ENCODE data around the gene TIMM10. TPM values are rescaled to one million over a fixed set of nuclear protein-coding genes. Genes with fewer than 3 reads are reported as not detected.
A peak's percentile ranks its signal among the peaks of the same experiment; 100 is the strongest.
"Not testable (repeated sequence)": the region's sequence is repeated elsewhere in the genome, so short reads cannot be mapped to it uniquely, and the experiment has no call there.

The TIMM10 gene
- total RNA-seq, 3 donors from 2014 or later = 25.5 to 50.1 (median 49.9) TPM

DNA sequence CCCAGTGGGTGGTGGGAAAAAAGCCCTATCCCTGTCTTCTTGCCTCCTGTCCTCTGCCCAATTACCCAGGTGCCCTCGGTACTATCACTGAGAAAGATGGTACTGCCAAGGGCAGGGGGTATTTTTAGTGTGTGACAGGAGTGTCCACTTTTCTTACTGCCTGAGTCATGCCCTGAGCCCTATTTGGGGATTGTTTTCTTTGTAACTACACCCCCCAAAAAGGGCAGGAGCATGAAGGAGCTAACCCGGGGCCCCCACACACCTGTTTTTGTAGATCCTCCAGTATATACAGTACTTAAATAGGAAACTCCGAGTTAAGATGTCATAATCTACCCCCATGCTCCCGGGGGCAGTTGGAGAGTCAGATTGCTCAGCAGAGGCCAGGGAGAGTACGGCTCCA lies 10.6 kb upstream of the TIMM10 start:
- TF ChIP-seq, protein P1, sequence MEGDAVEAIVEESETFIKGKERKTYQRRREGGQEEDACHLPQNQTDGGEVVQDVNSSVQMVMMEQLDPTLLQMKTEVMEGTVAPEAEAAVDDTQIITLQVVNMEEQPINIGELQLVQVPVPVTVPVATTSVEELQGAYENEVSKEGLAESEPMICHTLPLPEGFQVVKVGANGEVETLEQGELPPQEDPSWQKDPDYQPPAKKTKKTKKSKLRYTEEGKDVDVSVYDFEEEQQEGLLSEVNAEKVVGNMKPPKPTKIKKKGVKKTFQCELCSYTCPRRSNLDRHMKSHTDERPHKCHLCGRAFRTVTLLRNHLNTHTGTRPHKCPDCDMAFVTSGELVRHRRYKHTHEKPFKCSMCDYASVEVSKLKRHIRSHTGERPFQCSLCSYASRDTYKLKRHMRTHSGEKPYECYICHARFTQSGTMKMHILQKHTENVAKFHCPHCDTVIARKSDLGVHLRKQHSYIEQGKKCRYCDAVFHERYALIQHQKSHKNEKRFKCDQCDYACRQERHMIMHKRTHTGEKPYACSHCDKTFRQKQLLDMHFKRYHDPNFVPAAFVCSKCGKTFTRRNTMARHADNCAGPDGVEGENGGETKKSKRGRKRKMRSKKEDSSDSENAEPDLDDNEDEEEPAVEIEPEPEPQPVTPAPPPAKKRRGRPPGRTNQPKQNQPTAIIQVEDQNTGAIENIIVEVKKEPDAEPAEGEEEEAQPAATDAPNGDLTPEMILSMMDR (IDR thresholded peaks at IDR 0.05) = no peak
- ATAC-seq (no peak), DNase-seq (no peak)
- Histone ChIP-seq H3K9me3 (no peaks in the 10 kb centered on the region), H3K36me3 (ENCODE audit: low read depth) (no peaks in the 10 kb centered on the region), H3K4me1 (ENCODE audit: low read depth) (no peaks in the 10 kb centered on the region), H3K4me3 (no peak overlapping the region)
- intact Hi-C loops (cut with DNase I, micrococcal nuclease) = no loop called here

DNA sequence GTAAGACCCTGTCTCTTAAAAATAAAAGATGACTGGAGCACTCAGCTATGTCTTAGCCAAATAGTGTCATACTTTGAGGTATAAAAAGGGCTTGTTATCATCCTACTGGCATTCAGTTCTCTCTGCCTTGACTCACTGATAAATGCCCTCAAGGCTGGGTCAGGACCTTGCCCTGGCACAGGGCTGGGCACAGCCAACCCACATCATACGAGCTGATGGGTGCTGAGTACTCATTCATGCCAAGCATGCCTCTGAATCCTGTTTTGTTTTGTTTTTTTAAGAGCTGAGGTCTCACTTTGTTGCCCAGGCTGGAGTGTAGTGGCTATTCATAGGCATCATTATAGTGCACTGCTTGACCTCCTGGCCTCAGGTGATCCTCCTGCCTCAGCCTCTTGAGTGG lies 8.8 kb upstream of the TIMM10 start:
- Histone ChIP-seq H3K4me3 (no peak overlapping the region), H3K9me3 (no peaks in the 10 kb centered on the region), H3K4me1 (ENCODE audit: low read depth) (no peaks in the 10 kb centered on the region), H3K36me3 (ENCODE audit: low read depth) (no peaks in the 10 kb centered on the region)
- ATAC-seq (no peak), DNase-seq (no peak)
- intact Hi-C loops (cut with DNase I, micrococcal nuclease) = no loop called here
- TF ChIP-seq, protein P1 (IDR thresholded peaks at IDR 0.05) = no peak

DNA sequence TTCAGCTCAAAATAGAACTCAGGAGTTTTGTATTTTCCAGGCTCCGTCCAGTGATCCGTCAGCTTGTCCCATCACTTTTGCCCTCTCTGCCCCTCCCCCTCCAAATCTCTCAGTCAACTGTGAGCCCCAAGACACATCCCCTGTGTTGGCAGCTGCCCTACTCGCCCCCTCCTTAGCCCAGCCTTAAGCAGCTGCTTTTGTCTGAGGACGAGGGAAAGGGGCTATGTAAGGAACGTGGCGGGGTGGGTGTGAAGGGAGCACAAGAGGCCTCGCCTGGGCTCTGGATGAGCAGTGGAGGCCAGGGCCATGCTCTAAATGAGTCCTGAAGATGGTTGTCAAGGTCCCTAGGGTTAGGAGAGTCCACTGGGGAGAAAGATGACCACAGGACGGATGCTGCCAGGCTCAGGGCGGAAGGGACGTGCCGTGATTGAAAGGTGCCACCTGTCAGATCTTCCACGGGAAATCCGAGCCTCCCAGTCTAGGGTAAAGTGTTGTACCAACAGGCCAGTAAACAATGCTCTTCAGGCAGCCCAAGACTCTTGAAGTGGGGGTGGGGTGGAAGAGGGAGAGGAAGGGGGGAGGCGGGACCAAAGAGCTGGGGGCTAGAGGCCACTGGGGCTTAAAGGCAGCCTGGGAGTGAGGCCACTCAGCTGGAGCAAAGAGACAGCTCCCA lies 6.5 kb upstream of the TIMM10 start, which contains the start of gene SMTNL1:
TSS of gene SMTNL1 (plus strand) at position 649 of the 673 bp plus-strand sequence. CDS start 5,048 bp downstream, outside the sequence.
- no peaks in the 10 kb centered on the region for H3K4me1 ChIP-seq (ENCODE audit: low read depth)
- TF ChIP-seq, protein P1 (IDR thresholded peaks at IDR 0.05) = no peak
- ATAC-seq = no peak
- no peaks in the 10 kb centered on the region for H3K36me3 ChIP-seq (ENCODE audit: low read depth)
- no peaks in the 10 kb centered on the region for H3K9me3 ChIP-seq
- no peak within 1 kb of the TSS for H3K4me3 ChIP-seq
- DNase-seq = no peak
- intact Hi-C loops (cut with DNase I, micrococcal nuclease) = no loop called here

DNA sequence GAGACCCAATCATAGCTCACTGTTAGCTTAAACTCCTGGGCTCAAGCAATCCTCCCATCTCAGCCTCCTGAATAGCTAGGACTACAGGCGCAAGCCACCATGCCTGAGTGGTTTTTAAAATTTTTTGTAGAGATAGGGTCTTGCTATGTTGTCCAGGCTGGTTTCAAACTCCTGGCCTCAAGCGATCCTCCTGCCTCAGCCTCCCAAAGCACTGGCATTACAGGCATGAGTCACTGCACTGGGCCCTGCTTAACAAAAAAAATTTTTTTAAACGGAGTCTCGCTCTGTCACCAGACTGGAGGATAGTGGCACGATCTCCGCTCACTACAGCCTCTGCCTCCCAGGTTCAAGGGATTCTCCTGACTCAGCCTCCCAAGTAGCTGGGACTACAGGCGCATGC lies 3.9 kb upstream of the TIMM10 start:
- ATAC-seq; H3K9me3 ChIP-seq; H3K36me3 ChIP-seq (ENCODE audit: low read depth); DNase-seq; intact Hi-C loops (cut with DNase I, micrococcal nuclease); H3K4me3 ChIP-seq: not testable (repeated sequence)
- H3K4me1 ChIP-seq (ENCODE audit: low read depth) = peaks cover 13% of the 10 kb centered on the region

DNA sequence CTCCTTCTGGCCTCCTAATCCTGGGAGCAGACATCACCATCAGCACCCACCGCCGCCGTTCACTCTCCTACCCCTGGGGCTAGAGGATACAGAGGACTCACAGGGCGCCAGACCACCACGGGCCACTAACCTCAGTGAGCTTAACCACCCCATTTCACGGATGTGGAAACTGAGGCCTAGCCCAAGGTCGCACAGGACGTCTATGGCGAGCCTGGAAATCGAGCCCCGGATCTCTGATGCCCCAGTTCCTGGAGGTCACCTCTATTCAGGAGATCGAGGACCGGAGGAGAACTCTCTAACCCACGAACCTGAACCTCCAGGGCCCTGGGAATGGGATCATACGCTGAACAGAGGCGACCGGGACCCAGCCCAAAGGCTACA lies 349 bp downstream of the TIMM10 start:
- TF ChIP-seq, protein P1 (IDR thresholded peaks at IDR 0.05) = no peak
- peaks cover 13% of the 10 kb centered on the region for H3K4me1 ChIP-seq (ENCODE audit: low read depth)
- DNase-seq (peak in 2 of 3 donors; percentile 55 to 64), ATAC-seq (peak; percentile 2)
- no peaks in the 10 kb centered on the region for H3K36me3 ChIP-seq (ENCODE audit: low read depth)
- peak overlapping the region; percentile 57 for H3K4me3 ChIP-seq
- intact Hi-C loops (cut with DNase I, micrococcal nuclease) = no loop called here
- H3K9me3 ChIP-seq = no peaks in the 10 kb centered on the region

DNA sequence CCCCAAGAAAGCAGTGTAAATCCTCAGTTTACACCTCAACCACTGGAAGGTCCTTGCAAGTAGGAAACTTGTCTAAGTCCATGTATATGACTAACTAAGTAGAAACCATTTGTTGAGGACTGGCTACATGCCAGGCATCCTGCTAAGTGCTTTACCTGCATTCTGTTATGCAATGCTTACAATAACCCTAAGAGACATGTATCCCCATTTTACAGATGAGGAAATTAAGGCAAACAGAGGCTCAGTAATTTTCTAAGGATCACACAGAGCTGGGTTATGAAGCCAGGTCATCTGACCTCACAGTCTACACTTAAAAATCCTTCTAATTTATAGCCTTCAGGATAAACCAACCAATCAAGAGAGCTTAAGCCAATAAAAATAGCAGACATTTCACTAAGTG lies 1.5 kb downstream of the TIMM10 start:
- DNase-seq (no peak), ATAC-seq (no peak)
- intact Hi-C loops (cut with DNase I, micrococcal nuclease) = loop anchor here (5.0 kb wide), 2 partner anchors 37 to 72 kb away; no protein-coding TSS in a partner anchor
- TF ChIP-seq, protein P1 (IDR thresholded peaks at IDR 0.05) = no peak
- Histone ChIP-seq H3K4me1 (ENCODE audit: low read depth) (peaks cover 13% of the 10 kb centered on the region), H3K4me3 (no peak overlapping the region), H3K36me3 (ENCODE audit: low read depth) (no peaks in the 10 kb centered on the region), H3K9me3 (no peaks in the 10 kb centered on the region)
